GM12878 (cell line): ENCODE data around the gene ATP13A2. TPM values are rescaled to one million over a fixed set of nuclear protein-coding genes. Genes with fewer than 3 reads are reported as not detected.
"Not testable (repeated sequence)": the region's sequence is repeated elsewhere in the genome, so short reads cannot be mapped to it uniquely, and the experiment has no call there.

Source experiments
- ATAC-seq: fragments of 200-7000 bp; cut with Tn5 transposase; 3 replicates; pipeline ENCODE4 v1.9.1; 2020; ENCODE audit warnings: mild to moderate bottlenecking, moderate library complexity
- BruUV-seq: library from RNA; stranded (reverse); fragments of 400-500 nt; replicated peaks from 2 replicates; lab custom pipeline; 2021; lab: Mats Ljungman, UMichigan
- CTCF ChIA-PET: fragments of 300-600 bp; sonication (Branson Sonifier 250); formaldehyde crosslinking; extraction: SDS; loops from one replicate; lab custom pipeline; 2021; ENCODE audit warnings: inconsistent platforms; lab: Yijun Ruan, JAX
- POLR2A ChIA-PET: fragments of 350-600 bp; formaldehyde crosslinking; extraction: SDS; loops from one replicate; lab custom pipeline; 2021; ENCODE audit warnings: inconsistent platforms; lab: Charles Lee
- RAD21 ChIA-PET: fragments of 300-600 bp; sonication (Branson Sonifier 250); formaldehyde crosslinking; loops from one replicate; lab custom pipeline; 2023; ENCODE audit warnings: antibody characterized with exemption; ENCODE audit not compliant: unreplicated experiment; lab: Charles Lee
- SMC1A ChIA-PET: fragments of 300-600 bp; sonication (Branson Sonifier 250); formaldehyde crosslinking; loops from one replicate; lab custom pipeline; 2023; ENCODE audit not compliant: unreplicated experiment, uncharacterized antibody; lab: Charles Lee
- DNase-seq: peaks from one replicate; pipeline ENCODE4 v3.0.0-alpha.2; 2011; ENCODE audit warnings: low read depth, low spot score
- FAIRE-seq: peaks from 3 replicates; lab custom pipeline; 2011; peaks lifted over from hg19 to GRCh38; lab: Jason Lieb, UNC
- H2AFZ ChIP-seq: 2 replicates; pipeline ENCODE4 v1.6.0; 2011; ENCODE audit warnings: low read depth, low read length, control low read depth; ENCODE audit not compliant: control insufficient read depth
- H3K27ac ChIP-seq: 2 replicates; pipeline ENCODE4 v1.5.1; 2011; ENCODE audit warnings: control low read depth; ENCODE audit not compliant: control insufficient read depth, insufficient read depth
- H3K27me3 ChIP-seq, 2 experiments: replicated peaks in 1 of 2; 2 replicates each; pipeline versions ENCODE4 v1.6.0 to v1.6.1; 2011; ENCODE audit warnings: low read length in 1 of 2; ENCODE audit not compliant: control insufficient read depth in 2 of 2, insufficient read depth in 2 of 2
- H3K36me3 ChIP-seq, 2 experiments: 2 replicates each; pipeline ENCODE4 v1.5.1; 2011; ENCODE audit warnings: low read length in 1 of 2; ENCODE audit not compliant: control insufficient read depth in 2 of 2, insufficient read depth in 2 of 2
- H3K4me1 ChIP-seq: 2 replicates; pipeline ENCODE4 v1.6.1; 2011; ENCODE audit warnings: mild to moderate bottlenecking, low read length, moderate library complexity, mixed read lengths; ENCODE audit not compliant: control insufficient read depth, insufficient read depth
- H3K4me2 ChIP-seq: 2 replicates; pipeline ENCODE4 v1.6.0; 2011; ENCODE audit warnings: control low read depth; ENCODE audit not compliant: control insufficient read depth, insufficient read depth
- H3K4me3 ChIP-seq: fragments of 200-600 bp; sonication (generic); 2 replicates; pipeline ENCODE4 v1.5.1; 2016
- H3K79me2 ChIP-seq: 2 replicates; pipeline ENCODE4 v1.6.0; 2011; ENCODE audit warnings: low read length; ENCODE audit not compliant: control insufficient read depth, insufficient read depth
- H3K9ac ChIP-seq: 2 replicates; pipeline ENCODE4 v1.8.0; 2011; ENCODE audit warnings: low read length, control low read depth, mixed read lengths; ENCODE audit not compliant: control insufficient read depth, insufficient read depth
- H3K9me3 ChIP-seq: replicated peaks from 3 replicates; pipeline ENCODE4 v1.5.1; 2011; ENCODE audit warnings: mild to moderate bottlenecking, low read length; ENCODE audit not compliant: control insufficient read depth, insufficient read depth
- H4K20me1 ChIP-seq: 2 replicates; pipeline ENCODE4 v1.6.0; 2011; ENCODE audit not compliant: control insufficient read depth, insufficient read depth
- NBN ChIP-seq: fragments of 450-650 bp; IDR thresholded peaks from 2 replicates; pipeline ENCODE4 v1.6.1; 2016
- RAD51 ChIP-seq: fragments of 450-650 bp; IDR thresholded peaks from 2 replicates; pipeline ENCODE4 v1.6.1; 2016; ENCODE audit warnings: moderate library complexity, mild to moderate bottlenecking, inconsistent platforms
- WGBS: methylation state at CpG from one replicate; pipeline ENCODE4 v1.1.6; 2016; ENCODE audit warnings: low lambda C conversion rate; ENCODE audit not compliant: insufficient replicate concordance, insufficient coverage; ENCODE audit errors: missing lambda C conversion rate; 5-methylcytosine and 5-hydroxymethylcytosine counted together
- in situ Hi-C: fragments of 300-500 bp; cut with MboI; formaldehyde crosslinking; loops from 9 replicates; pipeline ENCODE4 v1.14.3; 2018; ENCODE audit warnings: mixed read lengths
- intact Hi-C: fragments of 100-400 bp; cut with micrococcal nuclease; formaldehyde crosslinking; loops from one replicate; pipeline ENCODE4 v1.14.2; 2022; ENCODE audit not compliant: unreplicated experiment
- polyA plus RNA-seq, 11 experiments: library from polyadenylated mRNA; depleted of rRNA in 4 of 11; unstranded in 6 of 11; stranded (reverse) in 5 of 11; fragments of >200 nt; fragmentation: Nextera tagmentation in 4 of 11; fragmentation: Illumina TruSeq in 1 of 11; extraction: Ambion mirVana in 4 of 11; extraction: Trizol in 1 of 11; gene quantifications; 1 replicate in 1 of 11; 2 replicates in 10 of 11; pipeline versions ENCODE4 v1.2.1 to v1.2.3, GENCODE V29; 2011 to 2016; ENCODE audit warnings: inconsistent platforms in 2 of 11, missing spikeins in 2 of 11, low read depth in 1 of 11
- total RNA-seq, 4 experiments: library from RNA; depleted of rRNA in 3 of 4; stranded (reverse); fragments of >200 nt in 3 of 4; fragmentation: Illumina TruSeq in 1 of 4; extraction: Trizol in 1 of 4; gene quantifications; 2 replicates each; pipeline versions ENCODE4 v1.2.1 to v1.2.3, GENCODE V29; 2013 to 2021

The ATP13A2 gene
- total and polyA plus RNA-seq, 10 of the 15 experiments (the other 5 are each of a cell fraction or from before 2014, with no cell fraction given), result 0.24 to 30.5 (median 8.0) TPM

DNA sequence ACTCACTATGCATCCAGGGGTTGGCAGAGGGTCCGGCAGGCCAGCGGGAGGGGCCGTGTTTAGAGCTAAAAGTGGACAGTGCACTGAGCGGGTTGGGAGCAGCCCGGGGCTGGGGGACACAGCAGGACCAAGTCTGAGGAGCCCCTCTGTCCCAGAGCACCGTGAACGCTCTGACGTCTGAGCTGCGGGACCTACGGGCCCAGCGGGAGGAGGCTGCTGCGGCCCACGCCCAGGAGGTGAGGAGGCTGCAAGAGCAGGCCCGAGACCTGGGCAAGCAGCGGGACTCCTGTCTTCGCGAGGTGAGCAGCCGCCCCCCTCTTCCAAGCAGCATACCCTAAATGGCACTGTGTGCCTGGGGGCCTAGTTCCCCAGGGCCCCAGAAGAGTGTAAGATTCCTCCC lies 57.1 kb downstream of the ATP13A2 start:
- 45% methylated on average over 13 of the region's 18 CpGs for WGBS

GRCh38 chr1:16952376-16952775 lies 59.4 kb downstream of the ATP13A2 start:
- POLR2A ChIA-PET, BruUV-seq, H3K79me2 ChIP-seq, H3K27me3 ChIP-seq, H2AFZ ChIP-seq, H3K27ac ChIP-seq, H3K9ac ChIP-seq, H3K4me2 ChIP-seq, H3K36me3 ChIP-seq, in situ Hi-C loops, ATAC-seq, H3K9me3 ChIP-seq, H3K4me3 ChIP-seq, H4K20me1 ChIP-seq, DNase-seq, H3K4me1 ChIP-seq: not testable (repeated sequence)
- ChIA-PET CTCF (interaction anchor here (0.6 to 2.7 kb wide), 18 partner anchors 8 to 873 kb away, joined by 3 to 50 read pairs (median 4); no protein-coding TSS in a partner anchor), RAD21 (interaction anchor here (0.7 to 1.4 kb wide), 5 partner anchors 93 to 340 kb away, joined by 3 to 5 read pairs (median 4); no protein-coding TSS in a partner anchor), SMC1A (interaction anchor here (0.7 to 2.0 kb wide), 9 partner anchors 8 to 589 kb away, joined by 3 to 10 read pairs (median 4); no protein-coding TSS in a partner anchor)
- FAIRE-seq, result peak; percentile 85
- intact Hi-C loops, result loop anchor here (10.0 kb wide), 1 partner anchor 508 kb away; the partner anchor contains the start of gene NECAP2
- 31% methylated on average over 4 of the region's 4 CpGs for WGBS

More for the DNA sequence above, 57.1 kb downstream of the ATP13A2 start:
- ATAC-seq (no peak), FAIRE-seq (no peak), DNase-seq (no peak)
- ChIA-PET POLR2A (no interaction called here), RAD21 (no interaction called here), SMC1A (no interaction called here)
- Histone ChIP-seq H3K79me2 (no peaks in the 10 kb centered on the region), H3K4me2 (no peak overlapping the region), H3K9ac (no peak overlapping the region), H3K4me3 (no peak overlapping the region), H4K20me1 (no peaks in the 10 kb centered on the region), H3K27me3 (no peaks in the 10 kb centered on the region), H3K9me3 (no peaks in the 10 kb centered on the region), H3K36me3 (no peaks in the 10 kb centered on the region)
- intact Hi-C loops, result loop anchor here (10.0 kb wide), 1 partner anchor 510 kb away; the partner anchor contains the start of gene NECAP2
- in situ Hi-C loops, result no loop called here
- no peak for TF ChIP-seq RAD51
- no peak for TF ChIP-seq NBN
- TF ChIP-seq, all 136 proteins: peak for 0
- Histone ChIP-seq H3K4me1 (no peaks in the 10 kb centered on the region), H2AFZ (no peak overlapping the region), H3K27ac (no peak overlapping the region)
- no TSS peak for BruUV-seq
- CTCF ChIA-PET, result interaction anchor here (1.6 kb wide), 1 partner anchor 92 kb away, joined by 8 read pairs; no protein-coding TSS in a partner anchor

DNA sequence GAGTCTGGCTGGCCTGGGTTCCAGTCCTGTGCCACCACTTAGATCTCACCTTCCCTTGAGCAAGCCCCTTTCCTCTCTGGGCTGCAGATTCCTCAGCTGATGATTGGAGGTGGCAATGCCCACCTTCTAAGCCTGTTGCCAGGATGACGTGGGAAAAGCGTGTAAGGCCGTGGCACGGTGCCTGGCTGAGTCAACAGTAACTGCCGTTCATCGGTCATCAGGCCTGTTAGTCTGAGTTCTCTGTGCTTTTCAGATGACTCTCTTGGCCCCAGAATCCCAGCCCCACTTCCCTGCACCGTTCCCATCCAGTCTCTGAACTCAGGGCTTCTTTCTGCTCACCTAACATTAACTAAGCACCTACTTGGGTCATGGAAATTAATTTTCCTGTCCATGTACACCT lies 62.7 kb downstream of the ATP13A2 start:
- 69% methylated on average over 7 of the region's 7 CpGs for WGBS
- H3K9me3 ChIP-seq, H3K9ac ChIP-seq, SMC1A ChIA-PET, DNase-seq, H3K27ac ChIP-seq, intact Hi-C loops, H3K4me2 ChIP-seq, H4K20me1 ChIP-seq, POLR2A ChIA-PET, H3K27me3 ChIP-seq, H3K4me1 ChIP-seq, H3K36me3 ChIP-seq, H3K4me3 ChIP-seq, ATAC-seq, BruUV-seq, H3K79me2 ChIP-seq, H2AFZ ChIP-seq: not testable (repeated sequence)
- RAD21 ChIA-PET, result interaction anchor here (0.7 kb wide), 1 partner anchor 12 kb away, joined by 3 read pairs; no protein-coding TSS in a partner anchor
- peak; percentile 89 for FAIRE-seq
- in situ Hi-C loops, result loop anchor here (10.0 kb wide), 1 partner anchor 286 kb away; no protein-coding TSS in a partner anchor
- CTCF ChIA-PET, result interaction anchor here (1.0 to 1.6 kb wide), 2 partner anchors 12 to 97 kb away, joined by 3 to 6 read pairs; no protein-coding TSS in a partner anchor
